Mucosa of descending colon (tissue), 3 donors: ENCODE data around the gene DNAH8. TPM values are rescaled to one million over a fixed set of nuclear protein-coding genes. Genes with fewer than 3 reads are reported as not detected.
A peak's percentile ranks its signal among the peaks of the same experiment; 100 is the strongest.

Experiments
- ATAC-seq: fragments of 200-7000 bp; cut with Tn5 transposase; one replicate; pipeline ENCODE4 v1.9.1; 2020; ENCODE audit warnings: mild to moderate bottlenecking, moderate library complexity
- DNase-seq, 3 donors: peaks; one replicate each; pipeline ENCODE4 v3.0.0-alpha.2; 2020
- H3K36me3 ChIP-seq: fragments of 200-600 bp; one replicate; pipeline ENCODE4 v1.8.0; 2021; ENCODE audit warnings: low read depth, mild to moderate bottlenecking
- H3K4me1 ChIP-seq: fragments of 200-600 bp; one replicate; pipeline ENCODE4 v1.8.0; 2021; ENCODE audit warnings: low read depth, mild to moderate bottlenecking
- H3K4me3 ChIP-seq: fragments of 200-600 bp; one replicate; pipeline ENCODE4 v1.8.0; 2021; ENCODE audit warnings: mild to moderate bottlenecking
- H3K9me3 ChIP-seq: fragments of 200-600 bp; one replicate; pipeline ENCODE4 v1.8.0; 2021; ENCODE audit warnings: mild to moderate bottlenecking
- intact Hi-C, 2 donors: fragments of 100-400 bp; cut with DNase I in 1 of 2; cut with micrococcal nuclease in 1 of 2; formaldehyde crosslinking; loops; one replicate each; pipeline versions ENCODE4 v1.11.0 to v1.11.1; 2022; cut with DNase I, micrococcal nuclease
- total RNA-seq, 3 donors: library from RNA; stranded (reverse); fragmentation: NEBNext Ultra II Directional in 2 of 3; extraction: Animal tissue kit (Norgen Biotek cat#: 25700) in 2 of 3; gene quantifications; one replicate each; pipeline versions ENCODE4 v1.2.1 to v1.2.4, GENCODE V29; 2021 to 2023
- TF ChIP-seq, protein P1 (sequence below): fragments of 200-600 bp; IDR thresholded peaks from one replicate; pipeline ENCODE4 v1.8.0; 2022; ENCODE audit warnings: antibody characterized with exemption, mild to moderate bottlenecking
- donor health status: DM: no; HTN: no; CAD: no; lungs with moderate emphysema.
- donor health status: DM: no; HTN: no; CAD: no.
- donor health status: DM: no; HTN: yes; CAD: no.

The DNAH8 gene
- total RNA-seq, 3 donors from 2014 or later = 0.03 TPM; not detected in 1

DNA sequence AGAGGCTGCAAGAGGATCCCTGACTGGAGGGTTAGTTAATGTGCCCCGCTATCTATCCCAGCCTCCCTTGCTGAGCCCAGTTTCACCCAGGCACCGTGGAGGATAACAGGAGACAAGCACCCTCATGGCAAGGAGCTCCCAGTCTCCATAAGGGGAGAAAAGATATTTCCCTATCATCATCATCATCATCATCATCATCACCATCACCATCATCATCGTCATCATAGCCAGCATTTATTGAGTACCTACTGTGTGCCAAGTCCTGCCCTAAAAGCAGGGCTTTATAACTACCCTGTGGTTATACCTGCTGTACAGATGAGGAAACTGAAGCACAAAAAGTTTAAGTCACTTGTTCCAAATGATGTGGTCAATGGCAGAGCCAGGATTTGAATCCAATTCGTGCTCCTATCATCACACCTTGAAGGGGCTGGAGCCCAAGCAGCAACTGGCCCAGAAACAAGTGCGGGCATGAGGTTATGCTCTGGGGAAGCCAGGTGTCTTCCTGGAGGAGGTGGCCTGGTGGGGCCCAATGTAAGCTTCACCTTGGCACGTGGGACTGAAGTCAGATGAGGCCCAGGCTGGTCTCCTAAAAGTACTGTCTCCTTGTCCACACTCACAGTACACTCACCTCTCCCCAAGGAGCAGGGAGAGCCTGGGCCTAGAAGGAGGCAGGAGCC is 343.5 kb downstream of the DNAH8 start:
- Histone ChIP-seq H3K9me3 (no peaks in the 10 kb centered on the region), H3K4me3 (no peak overlapping the region), H3K36me3 (no peaks in the 10 kb centered on the region), H3K4me1 (peaks cover 15% of the 10 kb centered on the region)
- intact Hi-C loops = no loop called here
- no peak for ATAC-seq
- TF ChIP-seq, protein P1, sequence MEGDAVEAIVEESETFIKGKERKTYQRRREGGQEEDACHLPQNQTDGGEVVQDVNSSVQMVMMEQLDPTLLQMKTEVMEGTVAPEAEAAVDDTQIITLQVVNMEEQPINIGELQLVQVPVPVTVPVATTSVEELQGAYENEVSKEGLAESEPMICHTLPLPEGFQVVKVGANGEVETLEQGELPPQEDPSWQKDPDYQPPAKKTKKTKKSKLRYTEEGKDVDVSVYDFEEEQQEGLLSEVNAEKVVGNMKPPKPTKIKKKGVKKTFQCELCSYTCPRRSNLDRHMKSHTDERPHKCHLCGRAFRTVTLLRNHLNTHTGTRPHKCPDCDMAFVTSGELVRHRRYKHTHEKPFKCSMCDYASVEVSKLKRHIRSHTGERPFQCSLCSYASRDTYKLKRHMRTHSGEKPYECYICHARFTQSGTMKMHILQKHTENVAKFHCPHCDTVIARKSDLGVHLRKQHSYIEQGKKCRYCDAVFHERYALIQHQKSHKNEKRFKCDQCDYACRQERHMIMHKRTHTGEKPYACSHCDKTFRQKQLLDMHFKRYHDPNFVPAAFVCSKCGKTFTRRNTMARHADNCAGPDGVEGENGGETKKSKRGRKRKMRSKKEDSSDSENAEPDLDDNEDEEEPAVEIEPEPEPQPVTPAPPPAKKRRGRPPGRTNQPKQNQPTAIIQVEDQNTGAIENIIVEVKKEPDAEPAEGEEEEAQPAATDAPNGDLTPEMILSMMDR = no peak
- no peak for DNase-seq

DNA sequence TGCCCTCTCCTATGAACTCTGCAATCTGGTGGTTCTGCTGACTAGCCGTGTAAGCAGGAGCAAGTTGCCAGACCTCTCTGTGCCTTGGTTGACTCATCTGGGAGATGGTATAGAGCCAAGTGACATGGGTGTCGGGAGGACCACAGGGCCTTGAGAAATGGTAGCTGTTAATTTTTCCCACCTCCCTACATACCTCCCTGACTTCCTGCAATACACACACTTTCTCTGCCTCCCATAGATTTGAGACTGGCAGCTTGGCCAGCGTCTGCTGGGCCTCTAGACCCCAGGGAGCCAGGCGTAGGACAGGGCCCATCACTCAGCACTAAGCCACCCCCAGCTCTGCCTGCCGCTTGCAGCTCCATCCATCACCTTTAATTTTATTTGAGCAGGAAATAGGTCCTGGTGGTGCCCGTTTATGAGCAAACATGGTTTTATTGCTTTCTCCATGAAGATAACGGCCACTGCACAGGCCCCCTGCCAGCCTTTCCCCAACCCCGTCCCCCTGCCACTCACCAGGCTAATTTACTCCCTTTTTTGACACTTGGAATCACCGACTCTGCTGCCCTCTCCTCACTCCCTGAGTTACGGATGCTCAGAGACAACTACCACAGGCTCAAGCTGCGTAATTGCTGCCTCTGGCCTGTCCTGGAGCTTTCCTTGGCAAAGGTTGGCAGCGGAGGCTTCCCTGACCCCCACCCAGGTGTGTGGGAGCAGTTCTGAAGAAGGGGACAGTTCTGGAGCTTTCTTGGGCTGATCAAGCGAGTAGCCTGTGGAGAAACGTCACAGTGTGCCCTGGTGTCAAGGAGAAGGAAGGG is 344.6 kb downstream of the DNAH8 start:
- peaks cover 4% of the 10 kb centered on the region for H3K4me1 ChIP-seq

DNA sequence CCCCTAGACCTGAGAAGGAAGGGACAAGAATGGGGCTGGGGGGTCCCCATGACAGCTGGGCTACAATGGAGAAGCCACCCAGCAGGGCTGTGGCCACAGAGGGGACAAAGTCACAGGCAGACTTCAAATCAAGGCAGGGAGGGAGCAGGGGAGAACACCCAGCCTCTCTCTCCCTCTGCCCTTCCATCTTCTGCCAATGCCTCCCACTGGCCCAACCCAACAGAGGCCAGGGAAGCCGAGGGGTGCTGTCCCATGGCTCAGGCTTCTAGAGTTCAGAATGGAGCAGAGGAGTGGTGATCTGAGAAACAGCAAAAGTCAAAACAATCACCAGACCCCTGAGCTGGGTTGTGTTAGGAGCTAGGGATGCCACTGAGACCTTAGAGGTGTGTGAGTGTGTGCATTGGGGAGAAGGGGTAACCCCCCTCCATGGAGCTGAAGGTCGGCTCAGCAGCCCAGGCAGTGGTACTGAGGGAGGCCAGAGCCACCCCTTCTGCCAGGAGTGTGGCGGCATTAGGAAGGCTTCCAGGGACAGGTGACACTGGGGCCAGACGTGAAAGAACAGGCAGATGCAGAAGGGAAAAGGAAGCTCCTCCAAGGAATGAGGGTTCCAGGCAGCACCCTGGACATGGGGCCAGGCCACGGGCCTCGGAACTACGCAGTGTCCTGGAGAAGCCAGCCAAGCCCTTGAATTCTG is 345.5 kb downstream of the DNAH8 start:
- TF ChIP-seq, protein P1 = no peak
- ATAC-seq = no peak

More for the DNA sequence above, 344.6 kb downstream of the DNAH8 start:
- DNase-seq (no peak), ATAC-seq (peak; percentile 56)
- TF ChIP-seq, protein P1 = no peak
- Histone ChIP-seq H3K36me3 (no peaks in the 10 kb centered on the region), H3K9me3 (no peaks in the 10 kb centered on the region), H3K4me3 (no peak overlapping the region)
- intact Hi-C loops = no loop called here

DNA sequence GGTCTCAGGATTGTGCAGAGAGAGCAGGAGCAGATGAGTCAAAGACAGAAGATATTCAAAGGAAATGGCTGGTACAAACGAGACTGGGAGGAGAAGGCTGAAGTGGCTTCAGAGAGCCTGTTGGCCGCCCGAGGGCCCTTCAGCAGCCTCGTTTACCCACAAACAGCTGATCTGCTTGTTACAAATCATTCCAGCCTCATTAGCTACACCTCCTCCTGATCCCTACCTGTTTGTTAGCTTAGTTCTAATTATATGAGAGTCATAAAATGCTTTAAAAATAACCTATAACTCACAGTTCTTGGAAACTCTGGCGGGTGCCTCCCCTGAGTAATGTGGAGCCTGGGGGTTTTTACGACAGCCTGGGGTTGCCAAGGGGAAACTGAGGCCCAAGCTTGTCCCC is 346.1 kb downstream of the DNAH8 start:
- TF ChIP-seq, protein P1 = no peak
- Histone ChIP-seq H3K4me3 (no peak overlapping the region), H3K4me1 (peaks cover 4% of the 10 kb centered on the region), H3K36me3 (no peaks in the 10 kb centered on the region), H3K9me3 (no peaks in the 10 kb centered on the region)
- ATAC-seq = no peak
- DNase-seq = no peak
- intact Hi-C loops = no loop called here

More for the DNA sequence above, 345.5 kb downstream of the DNAH8 start:
- H3K4me1 ChIP-seq = peaks cover 4% of the 10 kb centered on the region
- no peaks in the 10 kb centered on the region for H3K9me3 ChIP-seq
- no peak for DNase-seq
- no peak overlapping the region for H3K4me3 ChIP-seq
- intact Hi-C loops = no loop called here
- H3K36me3 ChIP-seq = no peaks in the 10 kb centered on the region

DNA sequence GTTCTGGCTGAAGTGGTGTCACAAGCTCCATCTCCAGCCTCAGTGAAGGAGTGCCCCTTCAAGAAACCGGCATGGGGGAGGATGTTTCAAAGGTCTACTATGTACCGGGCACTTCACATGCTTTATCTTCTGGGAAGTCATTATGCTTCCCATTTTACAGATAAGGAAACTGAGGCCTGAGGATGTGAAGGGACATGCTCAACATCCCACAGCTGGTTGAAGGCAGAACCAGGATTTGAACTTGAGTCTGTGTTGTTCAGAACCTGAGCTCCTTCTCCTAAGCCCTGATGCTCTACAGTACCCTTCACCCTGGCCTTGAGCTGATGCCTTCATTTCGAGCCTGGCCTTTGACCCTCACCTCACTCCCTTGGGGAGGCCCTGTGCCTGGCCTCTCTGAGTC is 346.5 kb downstream of the DNAH8 start:
- no peaks in the 10 kb centered on the region for H3K36me3 ChIP-seq
- intact Hi-C loops = no loop called here
- no peak overlapping the region for H3K4me3 ChIP-seq
- TF ChIP-seq, protein P1 = no peak
- peaks cover 4% of the 10 kb centered on the region for H3K4me1 ChIP-seq
- H3K9me3 ChIP-seq = no peaks in the 10 kb centered on the region
- ATAC-seq = no peak
- no peak for DNase-seq
